NCI-H1417 (cell line): ENCODE data around the gene GPC5.
A peak's percentile ranks its signal among the peaks of the same experiment; 100 is the strongest.
"Not testable (repeated sequence)": the region's sequence is repeated elsewhere in the genome, so short reads cannot be mapped to it uniquely, and the experiment has no call there.

Experiments
- DNase-seq, 3 experiments: peaks; one replicate each; lab custom pipeline; 2025; lab: John Stamatoyannopoulos, UW

GPC5 gene

DNA sequence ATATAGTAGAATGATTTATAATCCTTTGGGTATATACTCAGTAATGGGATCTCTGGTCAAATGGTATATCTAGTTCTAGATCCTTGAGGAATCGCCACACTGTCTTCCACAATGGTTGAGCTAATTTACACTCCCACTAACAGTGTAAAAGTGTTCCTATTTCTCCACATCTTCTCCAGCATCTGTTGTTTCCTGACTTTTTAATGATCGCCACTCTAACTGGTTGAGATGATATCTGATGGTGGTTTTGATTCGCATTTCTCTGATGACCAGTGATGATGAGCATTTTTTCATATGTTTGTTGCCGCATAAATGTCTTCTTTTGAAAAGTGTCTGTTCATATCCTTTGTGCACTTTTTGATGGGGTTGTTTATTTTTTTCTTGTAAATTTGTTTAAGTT, 1140.7 kb downstream of the GPC5 start:
- not testable (repeated sequence) for DNase-seq

DNA sequence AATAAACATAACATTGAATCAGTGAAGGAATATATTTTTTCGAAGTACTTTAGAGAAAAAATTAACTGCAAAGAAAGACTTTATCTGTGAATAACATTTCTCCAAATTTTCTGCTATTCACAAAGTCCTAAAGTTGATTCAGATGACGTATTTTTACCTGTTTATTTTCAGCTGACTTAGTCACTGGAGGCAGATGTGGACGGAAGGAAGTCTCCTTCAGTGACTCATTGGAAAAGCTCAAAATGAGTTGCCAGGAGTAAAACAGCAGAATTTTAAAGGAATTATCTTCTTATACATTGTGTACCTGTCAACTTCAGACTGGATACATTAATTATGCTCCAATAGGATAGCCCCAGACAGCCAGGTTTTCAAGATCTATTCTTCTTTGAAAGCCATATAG, 1148.8 kb downstream of the GPC5 start:
- no peak for DNase-seq

DNA sequence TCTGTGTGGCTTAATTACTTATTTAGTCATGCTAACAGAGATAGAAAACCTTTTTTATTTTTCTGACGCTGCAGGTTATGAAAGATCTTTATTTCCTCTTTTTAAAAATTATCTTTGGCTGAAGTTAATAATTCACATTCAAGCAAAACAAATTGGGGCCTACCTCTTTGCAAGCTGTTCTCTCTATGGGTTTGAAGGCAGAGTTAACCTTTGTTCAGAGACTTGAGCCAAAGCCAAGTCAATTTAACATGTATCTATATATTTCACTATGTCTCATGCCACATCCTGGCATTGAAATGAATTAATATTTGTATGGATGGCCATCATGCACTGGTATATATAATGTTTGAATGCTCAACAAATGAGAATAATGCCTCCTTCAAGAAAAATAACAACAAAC, 1150.9 kb downstream of the GPC5 start:
- no peak for DNase-seq

DNA sequence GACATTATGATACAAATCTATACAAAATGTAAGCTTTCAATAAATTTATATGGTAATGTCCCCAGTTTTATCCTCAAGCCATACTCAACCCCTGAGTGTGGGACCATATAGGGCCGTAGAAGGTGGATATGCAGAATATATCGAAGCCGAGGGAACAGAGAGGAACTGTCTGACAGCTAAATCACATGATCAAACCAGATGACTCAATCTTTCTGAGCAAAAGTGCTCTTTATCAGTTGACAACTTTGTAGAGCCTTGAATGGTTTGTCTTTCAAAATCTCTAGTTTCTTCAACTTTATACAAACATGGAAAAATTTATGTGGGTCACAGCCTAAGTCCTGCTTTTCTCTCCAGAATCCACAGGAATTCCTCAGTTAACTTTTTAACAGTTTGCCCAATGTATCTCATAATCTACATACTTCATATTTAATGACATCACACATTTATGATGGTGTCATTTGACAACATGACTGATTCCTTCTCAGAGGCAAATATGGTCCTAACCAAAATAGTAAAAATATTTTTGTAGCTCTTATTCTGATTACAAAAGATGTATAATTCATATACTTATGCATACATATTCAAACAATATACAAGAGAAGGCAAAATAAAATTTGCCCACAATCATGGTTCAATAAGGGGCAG, 1155.2 kb downstream of the GPC5 start:
- no peak for DNase-seq

DNA sequence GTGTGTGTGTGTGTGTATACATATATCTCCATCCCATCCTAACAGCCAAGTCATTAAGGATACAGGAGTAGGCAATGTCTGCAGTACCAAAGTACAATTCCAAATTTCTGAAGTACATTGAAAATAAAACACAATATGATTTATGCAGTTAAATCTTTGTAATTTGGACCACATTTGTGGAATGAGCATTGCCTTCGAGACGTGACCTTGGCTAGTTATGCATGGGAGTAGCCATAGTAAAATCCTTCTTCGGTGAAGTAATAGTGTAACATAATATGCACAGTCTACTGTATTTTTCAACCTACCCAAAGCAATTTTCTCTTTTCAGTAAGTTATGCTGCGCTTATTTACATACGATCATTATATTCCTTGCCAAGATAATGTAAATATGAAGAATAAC, 1162.5 kb downstream of the GPC5 start:
- peak in 1 of 3 experiments; percentile 26 for DNase-seq

- DNase-seq, result no peak
Measured at GRCh38 chr13:92564942-92565341, 1166.5 kb downstream of the GPC5 start.

DNA sequence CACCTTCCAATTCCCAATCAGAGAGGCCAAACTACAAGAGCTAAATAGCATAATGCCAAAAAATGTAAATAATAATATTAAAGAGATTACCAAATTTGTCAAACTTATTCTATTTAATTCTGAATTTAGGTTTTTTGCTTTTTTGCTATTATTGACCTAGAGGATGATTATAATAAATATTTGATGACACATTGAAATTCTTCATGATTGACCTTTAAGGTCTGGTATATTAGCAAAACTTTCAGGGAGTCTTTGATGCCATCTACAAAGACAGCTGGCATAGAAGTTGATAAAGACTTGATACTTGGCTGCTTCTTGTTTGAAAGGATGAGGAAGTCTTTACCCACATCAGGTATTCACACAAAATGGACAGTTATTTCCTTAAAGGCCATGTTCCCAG, 1168.3 kb downstream of the GPC5 start:
- no peak for DNase-seq

DNA sequence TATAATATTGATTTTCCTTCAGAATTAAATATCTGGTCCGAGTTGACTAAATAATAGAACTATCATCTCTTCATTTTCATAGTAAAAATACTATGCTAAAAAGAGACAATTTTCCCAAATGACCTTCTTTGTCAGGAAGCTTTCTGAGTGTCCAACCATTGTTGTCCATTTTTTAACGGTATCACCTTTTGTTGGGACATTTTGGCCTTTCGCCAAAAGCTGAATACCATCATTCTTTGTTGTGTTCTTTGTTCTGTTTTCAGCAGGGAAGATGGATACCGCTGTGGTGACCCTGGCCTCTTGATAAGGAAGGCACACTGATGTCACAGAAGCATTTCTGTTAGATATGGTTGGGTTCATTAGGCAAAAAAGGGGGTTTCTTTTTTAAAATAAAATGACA, 1173.8 kb downstream of the GPC5 start:
- DNase-seq, result peak in 1 of 3 experiments; percentile 39

- peak in 1 of 3 experiments; percentile 17 for DNase-seq
Measured at GRCh38 chr13:92573467-92574057, 1175.1 kb downstream of the GPC5 start.

DNA sequence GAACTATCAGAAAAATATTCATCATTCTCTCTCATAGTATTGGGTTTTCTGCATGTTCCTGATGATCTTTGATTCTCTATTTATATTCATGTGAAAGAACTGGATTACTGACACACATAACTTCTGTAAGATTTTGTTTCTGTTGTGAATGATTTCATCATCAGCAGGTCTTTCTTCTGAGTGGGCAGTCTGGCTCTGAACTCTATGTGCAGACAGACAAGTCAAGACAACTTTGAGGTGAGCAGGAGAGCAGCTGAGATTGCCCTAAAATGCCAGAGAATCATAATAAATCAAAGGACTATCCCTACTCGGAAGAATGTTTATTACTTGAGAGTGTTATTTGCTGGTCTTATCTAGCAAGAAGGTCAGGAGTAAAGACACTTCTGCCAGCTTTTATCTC, 1176.1 kb downstream of the GPC5 start:
- no peak for DNase-seq

- no peak for DNase-seq
Measured at GRCh38 chr13:92575777-92576176, 1177.4 kb downstream of the GPC5 start.

- DNase-seq, result no peak
Measured at GRCh38 chr13:92578358-92578757, 1179.9 kb downstream of the GPC5 start.

DNA sequence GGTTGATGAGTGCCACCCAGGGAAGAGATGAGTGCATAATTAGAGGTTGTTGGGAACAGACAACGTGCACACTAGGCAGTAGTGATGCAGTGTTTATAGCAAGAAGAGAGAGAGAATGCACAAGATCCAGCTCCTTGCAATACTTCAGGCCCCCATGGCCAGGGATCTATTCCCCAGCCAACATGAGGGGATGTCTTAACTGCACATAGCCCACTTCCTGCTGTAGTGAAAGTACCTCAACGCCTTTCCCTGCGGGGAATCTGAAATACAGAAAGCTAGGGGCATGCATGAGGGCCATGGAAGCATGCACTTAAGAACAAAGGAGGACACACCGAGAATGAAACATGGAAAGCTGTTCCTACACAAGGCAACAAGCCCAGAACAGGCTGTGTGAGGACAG, 1191.5 kb downstream of the GPC5 start:
- DNase-seq, result no peak

DNA sequence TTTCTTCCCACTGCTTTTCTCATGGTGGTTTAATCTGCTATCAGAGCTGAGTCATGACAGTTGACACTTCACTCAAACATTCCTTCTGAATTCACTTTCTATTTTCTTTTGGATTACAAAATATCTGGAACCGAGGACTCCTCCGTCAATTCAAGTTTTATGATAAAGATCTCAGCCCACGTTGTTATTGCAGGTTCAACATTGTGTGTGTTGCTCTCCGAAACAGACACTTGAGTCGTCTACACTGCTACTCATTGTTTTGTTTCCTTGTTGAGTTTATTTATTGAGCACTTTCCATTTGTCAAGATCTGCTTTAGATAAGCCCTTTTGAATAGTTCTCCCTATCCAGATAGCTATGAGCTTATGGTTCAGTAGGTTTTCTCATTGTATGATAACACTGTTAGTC, 1192.1 kb downstream of the GPC5 start:
- DNase-seq, result peak in 1 of 3 experiments; percentile 61

DNA sequence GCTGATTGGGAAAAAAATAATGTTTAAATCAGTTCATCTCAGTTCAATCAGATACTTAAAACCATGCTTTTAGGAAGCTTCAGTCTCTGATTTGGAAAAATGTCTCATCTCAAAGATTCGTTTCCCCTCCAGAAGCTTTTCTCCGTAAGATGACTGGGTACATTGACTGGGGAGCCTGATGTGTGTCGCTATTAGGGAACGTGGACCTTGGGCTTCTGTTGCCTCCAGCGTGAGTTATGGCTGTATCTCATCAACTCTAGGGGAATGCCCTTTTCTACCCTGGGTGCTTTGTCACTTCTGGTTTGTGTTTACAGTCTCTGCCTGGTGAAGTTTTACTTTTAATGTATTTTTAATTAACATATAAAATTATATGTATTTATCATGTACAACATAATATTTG, 1192.7 kb downstream of the GPC5 start:
- no peak for DNase-seq

- DNase-seq, result no peak
Measured at GRCh38 chr13:92592757-92593156, 1194.3 kb downstream of the GPC5 start.

- no peak for DNase-seq
Measured at GRCh38 chr13:92602560-92602959, 1204.1 kb downstream of the GPC5 start.

DNA sequence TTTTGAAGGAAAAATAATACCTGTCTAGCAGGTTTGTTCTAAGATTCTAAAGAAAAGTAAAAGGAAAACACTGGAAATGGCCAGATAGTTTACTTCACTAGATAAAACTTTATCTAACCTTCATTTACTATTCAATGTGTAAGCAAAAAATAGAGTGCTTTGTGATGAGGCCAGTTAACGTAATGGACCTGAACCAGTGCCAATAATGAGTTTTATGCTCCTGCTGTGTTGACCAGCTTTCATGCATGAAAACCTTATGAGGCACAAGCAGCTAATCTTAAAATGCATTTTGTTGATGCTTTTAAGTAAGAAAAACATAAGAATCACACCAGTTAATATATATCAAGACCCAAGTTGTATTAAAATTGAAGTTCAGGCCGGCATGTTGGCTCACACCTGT, 1211.0 kb downstream of the GPC5 start:
- DNase-seq, result no peak

GRCh38 chr13:92612892-92613291, 1214.5 kb downstream of the GPC5 start:
- DNase-seq, result no peak

GRCh38 chr13:92613921-92614320, 1215.5 kb downstream of the GPC5 start:
- no peak for DNase-seq

DNA sequence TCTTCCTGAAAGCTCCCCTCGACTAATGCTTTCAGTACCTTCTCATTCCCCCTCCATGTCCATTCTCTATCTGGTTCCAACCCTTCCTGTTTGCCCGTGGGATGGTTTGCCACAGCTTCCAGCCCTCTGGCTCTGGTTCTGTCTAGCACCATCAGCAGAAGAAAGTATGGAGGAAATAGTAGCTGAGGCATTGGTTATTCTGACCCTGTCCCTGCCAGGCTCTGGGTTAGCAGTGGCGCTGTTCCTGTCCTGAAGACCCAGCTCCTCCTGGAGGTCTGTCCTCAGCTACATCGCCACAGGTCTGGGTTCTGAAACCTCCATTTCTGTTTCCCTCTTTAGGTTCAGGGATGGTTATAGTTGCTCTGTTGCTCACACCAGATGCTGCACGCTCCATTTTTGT, 1223.6 kb downstream of the GPC5 start:
- no peak for DNase-seq

- DNase-seq, result no peak
Measured at GRCh38 chr13:92622905-92623304, 1224.5 kb downstream of the GPC5 start.

DNA sequence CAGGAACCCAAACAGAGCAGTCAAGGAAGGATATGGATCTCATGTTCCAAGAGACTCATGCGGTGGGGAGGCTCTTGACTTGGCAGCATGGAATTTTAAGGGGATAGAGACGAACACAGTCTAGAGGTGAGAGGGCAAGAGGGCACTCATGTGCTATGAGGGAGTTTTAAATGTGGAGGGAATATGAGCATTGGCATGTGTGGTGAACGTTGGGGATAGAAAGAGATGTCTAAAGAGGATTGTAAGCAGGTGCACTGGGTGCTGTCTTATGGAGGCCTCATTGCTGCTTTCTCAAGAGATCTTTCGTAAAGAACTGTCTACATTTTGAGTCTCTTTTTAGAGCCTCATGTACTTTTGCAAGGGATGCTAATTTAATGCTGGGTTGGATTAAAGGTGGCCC, 1227.9 kb downstream of the GPC5 start:
- DNase-seq, result no peak

GRCh38 chr13:92640936-92641335, 1242.5 kb downstream of the GPC5 start:
- no peak for DNase-seq
